Anterior cingulate cortex (tissue), 58 donors: ENCODE results near the gene JAGN1.
"Not testable (repeated sequence)": the region's sequence is repeated elsewhere in the genome, so short reads cannot be mapped to it uniquely, and the experiment has no call there.

Source experiments
- DNase-seq, 58 donors: peaks; one replicate each; lab custom pipeline; 2025; lab: John Stamatoyannopoulos, UW

JAGN1 gene

GRCh38 chr3:9915254-9916141 lies 25.1 kb downstream of the JAGN1 start:
- DNase-seq, result peak in 55 of 58 donors; percentile 6 to 77 (median 43)

- no peak for DNase-seq
These were observed 25.9 kb downstream of the JAGN1 start for GRCh38 chr3:9916346-9916733.

- peak in 54 of 58 donors; percentile 11 to 87 (median 52) for DNase-seq
These were observed 26.6 kb downstream of the JAGN1 start, which contains the start of gene IL17RC for GRCh38 chr3:9916734-9917680. Gene IL17RC (plus strand): TSS chr3:9917098. CDS start chr3:9917316, 218 bp downstream.

GRCh38 chr3:9917820-9918219 lies 27.4 kb downstream of the JAGN1 start:
- no peak for DNase-seq

GRCh38 chr3:9918261-9919038 lies 28.0 kb downstream of the JAGN1 start:
- DNase-seq, result no peak

- DNase-seq, result no peak
These were observed 37.7 kb downstream of the JAGN1 start for GRCh38 chr3:9928158-9928557.

- no peak for DNase-seq
These were observed 40.5 kb downstream of the JAGN1 start for GRCh38 chr3:9930804-9931418.

- DNase-seq, result peak in 2 of 58 donors; percentile 53 to 66
These were observed 42.1 kb downstream of the JAGN1 start for GRCh38 chr3:9932535-9932842.

GRCh38 chr3:9932843-9933560 lies 42.6 kb downstream of the JAGN1 start:
- DNase-seq, result peak in 53 of 58 donors; percentile 23 to 78 (median 60)

- peak; percentile 81 to 99 (median 96) for DNase-seq
These were observed 43.3 kb downstream of the JAGN1 start, which contains the start of gene CRELD1 for GRCh38 chr3:9933561-9934234. Gene CRELD1 (plus strand): TSS chr3:9933834. CDS start chr3:9934439, 605 bp downstream.

- peak in 3 of 58 donors; percentile 11 to 35 (median 28) for DNase-seq
These were observed 43.8 kb downstream of the JAGN1 start for GRCh38 chr3:9934235-9934621.

- no peak for DNase-seq
These were observed 44.6 kb downstream of the JAGN1 start for GRCh38 chr3:9934993-9935392.

- no peak for DNase-seq
These were observed 45.6 kb downstream of the JAGN1 start for GRCh38 chr3:9935966-9936510.

GRCh38 chr3:9937486-9938238 lies 47.3 kb downstream of the JAGN1 start:
- no peak for DNase-seq

- DNase-seq, result no peak
These were observed 48.6 kb downstream of the JAGN1 start for GRCh38 chr3:9938966-9939365.

GRCh38 chr3:9939906-9940305 lies 49.5 kb downstream of the JAGN1 start:
- DNase-seq, result not testable (repeated sequence)

GRCh38 chr3:9940746-9941145 lies 50.3 kb downstream of the JAGN1 start:
- DNase-seq, result no peak
